ENCODE data around the gene UBFD1. TPM values are rescaled to one million over a fixed set of nuclear protein-coding genes. Genes with fewer than 3 reads are reported as not detected.
A peak's percentile ranks its signal among the peaks of the same experiment; 100 is the strongest.

UBFD1 gene
- polyA plus RNA-seq, 2 of the 4 experiments (the other 2 are of a cell fraction), result 60.0 to 78.0 TPM

DNA sequence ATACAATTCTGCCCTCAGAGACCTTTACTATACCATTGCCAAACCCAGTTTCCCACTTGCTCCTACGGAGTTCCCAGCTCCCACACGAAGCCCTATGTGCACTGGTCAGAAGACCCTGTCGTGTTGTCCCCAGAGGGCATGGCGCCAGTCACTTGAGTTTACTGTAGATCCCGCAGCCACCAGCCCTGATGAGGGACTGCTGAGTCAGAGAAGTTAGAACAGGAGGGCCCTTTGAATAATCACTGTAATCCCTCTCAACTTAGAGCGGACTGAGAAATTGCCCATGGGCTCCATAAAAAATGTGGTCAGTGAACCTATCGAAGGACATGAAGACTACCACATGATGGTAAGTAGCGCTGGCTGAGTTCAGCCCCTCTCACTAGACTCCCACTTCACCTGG, 9.2 kb downstream of the UBFD1 start:
- TF ChIP-seq, protein P1, sequence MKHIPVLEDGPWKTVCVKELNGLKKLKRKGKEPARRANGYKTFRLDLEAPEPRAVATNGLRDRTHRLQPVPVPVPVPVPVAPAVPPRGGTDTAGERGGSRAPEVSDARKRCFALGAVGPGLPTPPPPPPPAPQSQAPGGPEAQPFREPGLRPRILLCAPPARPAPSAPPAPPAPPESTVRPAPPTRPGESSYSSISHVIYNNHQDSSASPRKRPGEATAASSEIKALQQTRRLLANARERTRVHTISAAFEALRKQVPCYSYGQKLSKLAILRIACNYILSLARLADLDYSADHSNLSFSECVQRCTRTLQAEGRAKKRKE (CRISPR knock-in tag; IDR thresholded peaks at IDR 0.05; ENCODE audit: low read depth), result no peak
- TF ChIP-seq FOSB (CRISPR knock-in tag; IDR thresholded peaks at IDR 0.05), result no peak
- ATAC-seq, result no peak
- no peak for FAIRE-seq
- Histone ChIP-seq H3K27ac (no peak overlapping the region), H3K4me3 (no peak overlapping the region), H3K4me1 (no peaks in the 10 kb centered on the region), H3K4me2 (no peak overlapping the region), H3K9me3 (no peaks in the 10 kb centered on the region)
- WGBS (ENCODE audit: missing lambda C conversion rate), result 90% methylated on average over 8 of the region's 8 CpGs
- no peak for DNase-seq (ENCODE audit: low read depth in 1 of 2, low spot score in 1 of 2)
- ChIA-PET CTCF (interaction anchor here (1.7 to 2.2 kb wide), 2 partner anchors 9 to 18 kb away, joined by 3 to 6 read pairs; partner anchors contain the start of genes EARS2 and UBFD1), POLR2A (interaction anchor here (0.7 kb wide), 1 partner anchor 8 kb away, joined by 5 read pairs; no protein-coding TSS in a partner anchor)

DNA sequence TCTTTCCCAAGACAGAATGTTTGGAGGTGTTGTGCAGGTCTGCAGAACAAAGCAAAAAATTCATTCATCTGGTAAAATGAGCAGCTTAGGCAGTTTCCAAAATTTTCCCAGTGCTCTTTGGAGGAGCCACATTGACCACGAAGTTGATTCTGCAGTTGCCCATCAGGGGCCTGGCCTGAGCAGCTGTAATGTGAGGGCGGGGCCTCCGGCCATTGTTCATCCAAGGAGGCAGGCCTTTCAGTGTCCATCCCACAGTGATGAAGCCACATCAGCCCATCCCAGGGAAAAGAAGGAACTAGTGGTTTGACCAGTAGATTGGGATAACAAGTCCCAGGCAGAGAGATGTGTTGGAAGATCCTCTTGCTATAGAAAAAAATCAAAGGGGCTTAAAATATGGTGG, 10.1 kb downstream of the UBFD1 start:
- ChIA-PET CTCF (interaction anchor here (1.7 to 5.1 kb wide), 2 partner anchors 9 to 17 kb away, joined by 3 to 20 read pairs; partner anchors contain the start of genes EARS2 and UBFD1), POLR2A (no interaction called here)
- Histone ChIP-seq H3K4me3 (no peak overlapping the region), H3K27ac (no peak overlapping the region), H3K9me3 (no peaks in the 10 kb centered on the region), H3K4me2 (no peak overlapping the region), H3K4me1 (no peaks in the 10 kb centered on the region)
- ATAC-seq (peak; percentile 36 to 49; a peak in 3 of 6 replicates), DNase-seq (ENCODE audit: low read depth in 1 of 2, low spot score in 1 of 2) (no peak), FAIRE-seq (no peak)
- 90% methylated on average over 3 of the region's 3 CpGs for WGBS (ENCODE audit: missing lambda C conversion rate)
- TF ChIP-seq NFE2L2 (conservative IDR thresholded peaks at IDR 0.05; ENCODE audit: low read length) (no peak), ZNF302 (CRISPR knock-in tag; IDR thresholded peaks at IDR 0.05) (no peak), CBX2 (IDR thresholded peaks at IDR 0.05; ENCODE audit: borderline replicate concordance, low read depth) (no peak), ESRRA (IDR thresholded peaks at IDR 0.05; ENCODE audit: borderline replicate concordance, low read length) (no peak), HDAC2 (IDR thresholded peaks at IDR 0.05) (no peak), NPAS2 (CRISPR knock-in tag; IDR thresholded peaks at IDR 0.05; ENCODE audit: borderline replicate concordance) (no peak), RFX5 (IDR thresholded peaks at IDR 0.05) (no peak), RAD21 (conservative IDR thresholded peaks at IDR 0.05 in 1 of 2, IDR thresholded peaks at IDR 0.05 in 1 of 2) (no peak), HOXB13 (CRISPR knock-in tag; IDR thresholded peaks at IDR 0.05; ENCODE audit: low read depth) (no peak), MAFK (IDR thresholded peaks at IDR 0.05; ENCODE audit: partially characterized antibody) (no peak), SREBF2 (IDR thresholded peaks at IDR 0.05) (no peak), CHD2 (IDR thresholded peaks at IDR 0.05; ENCODE audit: low read length, partially characterized antibody) (no peak), SMC3 (IDR thresholded peaks at IDR 0.05) (no peak), EP300 (IDR thresholded peaks at IDR 0.05) (no peak), ZFP36 (IDR thresholded peaks at IDR 0.05; ENCODE audit: borderline replicate concordance, partially characterized antibody) (no peak), HEYL (CRISPR knock-in tag; IDR thresholded peaks at IDR 0.05) (no peak), PHF8 (IDR thresholded peaks at IDR 0.05; ENCODE audit: borderline replicate concordance, low read depth) (no peak)
- TF ChIP-seq, protein P2, sequence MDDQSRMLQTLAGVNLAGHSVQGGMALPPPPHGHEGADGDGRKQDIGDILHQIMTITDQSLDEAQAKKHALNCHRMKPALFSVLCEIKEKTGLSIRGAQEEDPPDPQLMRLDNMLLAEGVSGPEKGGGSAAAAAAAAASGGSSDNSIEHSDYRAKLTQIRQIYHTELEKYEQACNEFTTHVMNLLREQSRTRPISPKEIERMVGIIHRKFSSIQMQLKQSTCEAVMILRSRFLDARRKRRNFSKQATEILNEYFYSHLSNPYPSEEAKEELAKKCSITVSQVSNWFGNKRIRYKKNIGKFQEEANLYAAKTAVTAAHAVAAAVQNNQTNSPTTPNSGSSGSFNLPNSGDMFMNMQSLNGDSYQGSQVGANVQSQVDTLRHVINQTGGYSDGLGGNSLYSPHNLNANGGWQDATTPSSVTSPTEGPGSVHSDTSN (IDR thresholded peaks at IDR 0.05), result no peak
- TF ChIP-seq, protein P3, sequence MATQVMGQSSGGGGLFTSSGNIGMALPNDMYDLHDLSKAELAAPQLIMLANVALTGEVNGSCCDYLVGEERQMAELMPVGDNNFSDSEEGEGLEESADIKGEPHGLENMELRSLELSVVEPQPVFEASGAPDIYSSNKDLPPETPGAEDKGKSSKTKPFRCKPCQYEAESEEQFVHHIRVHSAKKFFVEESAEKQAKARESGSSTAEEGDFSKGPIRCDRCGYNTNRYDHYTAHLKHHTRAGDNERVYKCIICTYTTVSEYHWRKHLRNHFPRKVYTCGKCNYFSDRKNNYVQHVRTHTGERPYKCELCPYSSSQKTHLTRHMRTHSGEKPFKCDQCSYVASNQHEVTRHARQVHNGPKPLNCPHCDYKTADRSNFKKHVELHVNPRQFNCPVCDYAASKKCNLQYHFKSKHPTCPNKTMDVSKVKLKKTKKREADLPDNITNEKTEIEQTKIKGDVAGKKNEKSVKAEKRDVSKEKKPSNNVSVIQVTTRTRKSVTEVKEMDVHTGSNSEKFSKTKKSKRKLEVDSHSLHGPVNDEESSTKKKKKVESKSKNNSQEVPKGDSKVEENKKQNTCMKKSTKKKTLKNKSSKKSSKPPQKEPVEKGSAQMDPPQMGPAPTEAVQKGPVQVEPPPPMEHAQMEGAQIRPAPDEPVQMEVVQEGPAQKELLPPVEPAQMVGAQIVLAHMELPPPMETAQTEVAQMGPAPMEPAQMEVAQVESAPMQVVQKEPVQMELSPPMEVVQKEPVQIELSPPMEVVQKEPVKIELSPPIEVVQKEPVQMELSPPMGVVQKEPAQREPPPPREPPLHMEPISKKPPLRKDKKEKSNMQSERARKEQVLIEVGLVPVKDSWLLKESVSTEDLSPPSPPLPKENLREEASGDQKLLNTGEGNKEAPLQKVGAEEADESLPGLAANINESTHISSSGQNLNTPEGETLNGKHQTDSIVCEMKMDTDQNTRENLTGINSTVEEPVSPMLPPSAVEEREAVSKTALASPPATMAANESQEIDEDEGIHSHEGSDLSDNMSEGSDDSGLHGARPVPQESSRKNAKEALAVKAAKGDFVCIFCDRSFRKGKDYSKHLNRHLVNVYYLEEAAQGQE (IDR thresholded peaks at IDR 0.05), result no peak
- TF ChIP-seq, protein P4, sequence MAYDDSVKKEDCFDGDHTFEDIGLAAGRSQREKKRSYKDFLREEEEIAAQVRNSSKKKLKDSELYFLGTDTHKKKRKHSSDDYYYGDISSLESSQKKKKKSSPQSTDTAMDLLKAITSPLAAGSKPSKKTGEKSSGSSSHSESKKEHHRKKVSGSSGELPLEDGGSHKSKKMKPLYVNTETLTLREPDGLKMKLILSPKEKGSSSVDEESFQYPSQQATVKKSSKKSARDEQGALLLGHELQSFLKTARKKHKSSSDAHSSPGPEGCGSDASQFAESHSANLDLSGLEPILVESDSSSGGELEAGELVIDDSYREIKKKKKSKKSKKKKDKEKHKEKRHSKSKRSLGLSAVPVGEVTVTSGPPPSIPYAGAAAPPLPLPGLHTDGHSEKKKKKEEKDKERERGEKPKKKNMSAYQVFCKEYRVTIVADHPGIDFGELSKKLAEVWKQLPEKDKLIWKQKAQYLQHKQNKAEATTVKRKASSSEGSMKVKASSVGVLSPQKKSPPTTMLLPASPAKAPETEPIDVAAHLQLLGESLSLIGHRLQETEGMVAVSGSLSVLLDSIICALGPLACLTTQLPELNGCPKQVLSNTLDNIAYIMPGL (CRISPR knock-in tag; IDR thresholded peaks at IDR 0.05; ENCODE audit: borderline replicate concordance), result no peak

All from A549 (cell line).